Measurements from ENCODE around the gene TRAPPC2L. TPM values are rescaled to one million over a fixed set of nuclear protein-coding genes. Genes with fewer than 3 reads are reported as not detected.

The TRAPPC2L gene
- total RNA-seq, 5 donors from 2014 or later (not counting 1 experiment from before 2014, with no cell fraction given), result 45.6 to 61.1 (median 57.5) TPM

DNA sequence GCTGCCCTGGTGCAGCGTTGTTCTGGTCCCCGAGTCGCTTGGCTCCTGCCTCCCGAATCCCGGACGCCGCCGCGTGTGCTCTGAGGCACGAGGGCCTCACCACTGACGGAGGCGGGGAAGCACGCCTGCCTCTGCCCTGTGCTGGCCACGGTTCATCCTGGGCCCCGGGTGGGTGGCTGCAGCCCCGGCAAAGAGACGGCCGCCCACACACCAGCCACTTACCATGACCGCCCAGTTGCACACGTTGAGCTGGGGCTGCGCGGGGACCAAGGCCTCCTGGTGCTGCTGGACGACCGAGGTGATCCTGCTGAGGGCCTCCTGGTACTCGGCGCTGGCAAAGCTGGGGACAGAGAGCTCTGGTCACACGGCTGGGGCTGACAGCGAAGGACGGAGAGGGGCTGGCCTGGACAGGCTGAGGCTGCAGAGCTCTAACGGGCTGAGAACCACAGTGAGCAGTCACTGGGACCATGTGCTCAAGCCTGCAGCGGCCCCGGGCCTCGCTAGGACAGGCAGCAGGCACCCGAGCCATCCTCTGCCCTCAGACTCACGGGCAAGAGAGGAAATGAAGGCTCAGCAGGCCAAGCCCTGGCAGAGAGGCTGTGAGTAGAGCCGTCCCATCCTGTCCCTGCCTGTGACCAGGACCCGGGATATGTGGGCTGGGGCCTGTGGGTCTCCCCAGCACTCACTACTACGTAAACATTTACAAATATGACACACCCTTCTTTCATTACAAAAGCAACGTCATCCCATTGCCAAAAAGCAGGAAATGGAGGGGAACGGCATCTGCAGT is 38.9 kb upstream of the TRAPPC2L start:
- ATAC-seq (replicated peaks in 1 of 4) (no peak), DNase-seq (no peak)
- Mint-ChIP-seq H3K27me3 (no peaks in the 10 kb centered on the region), H3K36me3 (no peaks in the 10 kb centered on the region), H3K9me3 (no peaks in the 10 kb centered on the region), H3K4me1 (peaks cover 0 to 3% (median 0%) of the 10 kb centered on the region in 3 donors), H3K27ac (no peak overlapping the region), H3K4me3 (no peak overlapping the region)
- ChIA-PET POLR2A (no interaction called here), CTCF (interaction anchor here in 1 of 2 donors (0.7 kb wide), 1 partner anchor 81 kb away, joined by 3 read pairs; no protein-coding TSS in a partner anchor)
- Histone ChIP-seq H3K27me3 (replicated peaks in 1 of 2; ENCODE audit: control insufficient read depth in 2 of 2, extremely low read depth in 1 of 2, insufficient read depth in 2 of 2, low read length in 1 of 2) (no peaks in the 10 kb centered on the region), H3K4me1 (ENCODE audit: control insufficient read depth in 1 of 2, extremely low read depth in 1 of 2, insufficient read depth in 2 of 2, low read length in 2 of 2) (peaks cover 0 to 8% of the 10 kb centered on the region in 2 experiments), H3K9me3 (no peaks in the 10 kb centered on the region), H3K36me3 (ENCODE audit: control insufficient read depth in 2 of 2, extremely low read depth in 1 of 2, insufficient read depth in 1 of 2, low read length in 1 of 2) (peaks cover 12 to 15% of the 10 kb centered on the region in 2 donors), H3K27ac (ENCODE audit: low read length) (no peak overlapping the region), H3K4me3 (ENCODE audit: control insufficient read depth in 1 of 2, extremely low read depth in 1 of 2, low read length in 1 of 2) (no peak overlapping the region)
- 90% methylated on average over 31 of the region's 40 CpGs for WGBS (ENCODE audit: insufficient coverage)

DNA sequence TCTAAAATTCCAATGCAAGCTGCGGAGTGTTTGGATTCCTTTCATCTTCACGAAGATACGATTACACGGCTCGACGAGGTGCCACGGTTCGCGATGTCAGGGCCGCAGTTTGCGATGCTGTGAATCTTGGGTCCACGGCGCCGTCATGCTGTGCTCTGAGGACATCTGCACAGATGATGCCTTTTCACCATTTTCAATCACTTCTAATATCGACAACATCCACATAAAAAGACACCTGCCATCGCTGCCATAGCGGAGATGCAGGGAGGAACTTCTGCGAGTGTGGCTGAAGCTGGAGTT is 38.4 kb upstream of the TRAPPC2L start:
- Mint-ChIP-seq H3K9me3 (no peaks in the 10 kb centered on the region), H3K27ac (peak overlapping the region in 1 of 2 donors; percentile 16), H3K36me3 (no peaks in the 10 kb centered on the region), H3K27me3 (no peaks in the 10 kb centered on the region), H3K4me3 (no peak overlapping the region), H3K4me1 (peaks cover 0 to 3% (median 0%) of the 10 kb centered on the region in 3 donors)
- POLR2A ChIA-PET, result no interaction called here
- Histone ChIP-seq H3K4me1 (ENCODE audit: control insufficient read depth in 1 of 2, extremely low read depth in 1 of 2, insufficient read depth in 2 of 2, low read length in 2 of 2) (peaks cover 0 to 6% of the 10 kb centered on the region in 2 experiments), H3K36me3 (ENCODE audit: control insufficient read depth in 2 of 2, extremely low read depth in 1 of 2, insufficient read depth in 1 of 2, low read length in 1 of 2) (peaks cover 12 to 15% of the 10 kb centered on the region in 2 donors), H3K27me3 (replicated peaks in 1 of 2; ENCODE audit: control insufficient read depth in 2 of 2, extremely low read depth in 1 of 2, insufficient read depth in 2 of 2, low read length in 1 of 2) (no peaks in the 10 kb centered on the region), H3K9me3 (no peaks in the 10 kb centered on the region), H3K27ac (ENCODE audit: low read length) (no peak overlapping the region), H3K4me3 (ENCODE audit: control insufficient read depth in 1 of 2, extremely low read depth in 1 of 2, low read length in 1 of 2) (no peak overlapping the region)
- WGBS (ENCODE audit: insufficient coverage), result 94% methylated on average over 16 of the region's 18 CpGs
- DNase-seq (no peak), ATAC-seq (replicated peaks in 1 of 4) (no peak)
- CTCF ChIA-PET, result no interaction called here

DNA sequence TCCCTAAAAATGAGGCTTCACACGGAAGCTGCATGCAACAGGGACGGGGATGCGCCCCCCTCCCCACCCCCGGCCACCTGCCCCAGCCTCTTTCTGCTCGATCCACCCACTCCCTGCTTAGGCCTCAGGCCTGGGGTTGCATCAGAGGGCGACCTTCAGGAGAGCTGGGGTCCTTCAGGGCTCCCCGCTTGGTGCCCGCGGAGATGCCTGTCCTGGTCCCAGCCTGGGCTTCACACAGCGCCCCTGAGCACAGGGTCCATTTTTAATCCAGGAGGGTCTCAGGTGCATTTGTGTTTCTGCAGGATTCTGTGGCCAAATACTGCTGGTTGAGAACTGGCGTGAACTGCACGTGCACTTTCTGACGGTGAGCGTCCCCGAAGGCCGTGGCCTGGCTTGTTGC is 37.8 kb upstream of the TRAPPC2L start:
- WGBS (ENCODE audit: insufficient coverage), result 95% methylated on average over 6 of the region's 16 CpGs
- no peak overlapping the region for H3K4me3 ChIP-seq (ENCODE audit: control insufficient read depth in 1 of 2, extremely low read depth in 1 of 2, low read length in 1 of 2)
- ChIA-PET CTCF (no interaction called here), POLR2A (no interaction called here)
- peaks cover 0 to 6% of the 10 kb centered on the region in 2 experiments for H3K4me1 ChIP-seq (ENCODE audit: control insufficient read depth in 1 of 2, extremely low read depth in 1 of 2, insufficient read depth in 2 of 2, low read length in 2 of 2)
- no peaks in the 10 kb centered on the region for H3K27me3 ChIP-seq (replicated peaks in 1 of 2; ENCODE audit: control insufficient read depth in 2 of 2, extremely low read depth in 1 of 2, insufficient read depth in 2 of 2, low read length in 1 of 2)
- Mint-ChIP-seq H3K4me1 (no peaks in the 10 kb centered on the region), H3K27ac (no peak overlapping the region), H3K27me3 (no peaks in the 10 kb centered on the region), H3K9me3 (no peaks in the 10 kb centered on the region), H3K36me3 (no peaks in the 10 kb centered on the region), H3K4me3 (no peak overlapping the region)
- peaks cover 12 to 15% of the 10 kb centered on the region in 2 donors for H3K36me3 ChIP-seq (ENCODE audit: control insufficient read depth in 2 of 2, extremely low read depth in 1 of 2, insufficient read depth in 1 of 2, low read length in 1 of 2)
- H3K9me3 ChIP-seq, result no peaks in the 10 kb centered on the region
- no peak overlapping the region for H3K27ac ChIP-seq (ENCODE audit: low read length)
- DNase-seq (no peak), ATAC-seq (replicated peaks in 1 of 4) (no peak)

DNA sequence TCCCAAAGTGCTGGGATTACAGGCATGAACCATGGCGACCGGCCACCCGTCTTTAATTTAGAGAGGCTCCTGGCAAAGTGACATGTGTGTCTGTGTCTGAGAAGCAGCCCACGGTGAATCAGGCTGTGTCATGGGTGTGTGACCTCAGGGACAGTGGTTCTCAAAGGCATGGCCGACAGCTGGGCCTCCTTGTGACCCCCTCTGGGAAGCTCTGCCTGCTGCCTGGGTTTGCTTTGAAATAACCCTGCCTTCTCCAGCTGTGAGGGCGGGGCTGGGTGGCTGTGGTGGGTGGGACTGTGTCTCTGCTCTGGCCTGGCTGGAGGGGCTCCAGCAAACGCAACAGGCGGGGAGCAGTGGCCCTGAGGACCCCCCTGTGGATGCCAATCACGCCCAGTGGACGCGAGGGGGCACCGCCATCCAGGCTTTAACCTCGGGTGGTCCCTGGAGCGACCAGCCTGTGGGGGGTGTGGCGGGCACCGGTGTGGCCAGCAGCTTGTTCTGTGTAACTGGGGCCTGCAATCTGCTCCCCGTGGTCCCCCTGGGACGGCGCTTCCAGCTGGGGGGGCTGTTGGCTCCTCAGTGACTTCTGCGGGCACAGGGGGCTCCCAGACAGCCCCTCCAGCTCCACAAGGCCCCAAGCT is 36.4 kb upstream of the TRAPPC2L start:
- Histone ChIP-seq H3K4me3 (ENCODE audit: control insufficient read depth in 1 of 2, extremely low read depth in 1 of 2, low read length in 1 of 2) (no peak overlapping the region), H3K36me3 (ENCODE audit: control insufficient read depth in 2 of 2, extremely low read depth in 1 of 2, insufficient read depth in 1 of 2, low read length in 1 of 2) (peaks cover 12 to 15% of the 10 kb centered on the region in 2 donors), H3K9me3 (no peaks in the 10 kb centered on the region), H3K27me3 (replicated peaks in 1 of 2; ENCODE audit: control insufficient read depth in 2 of 2, extremely low read depth in 1 of 2, insufficient read depth in 2 of 2, low read length in 1 of 2) (no peaks in the 10 kb centered on the region), H3K4me1 (ENCODE audit: control insufficient read depth in 1 of 2, extremely low read depth in 1 of 2, insufficient read depth in 2 of 2, low read length in 2 of 2) (peaks cover 0 to 6% of the 10 kb centered on the region in 2 experiments), H3K27ac (ENCODE audit: low read length) (no peak overlapping the region)
- no peaks in the 10 kb centered on the region for H3K27me3 Mint-ChIP-seq
- no peak overlapping the region for H3K4me3 Mint-ChIP-seq
- H3K4me1 Mint-ChIP-seq, result no peaks in the 10 kb centered on the region
- no peak for ATAC-seq (replicated peaks in 1 of 4)
- H3K27ac Mint-ChIP-seq, result no peak overlapping the region
- H3K9me3 Mint-ChIP-seq, result no peaks in the 10 kb centered on the region
- ChIA-PET POLR2A (no interaction called here), CTCF (no interaction called here)
- no peaks in the 10 kb centered on the region for H3K36me3 Mint-ChIP-seq
- WGBS (ENCODE audit: insufficient coverage), result 87% methylated on average over 19 of the region's 20 CpGs
- no peak for DNase-seq

DNA sequence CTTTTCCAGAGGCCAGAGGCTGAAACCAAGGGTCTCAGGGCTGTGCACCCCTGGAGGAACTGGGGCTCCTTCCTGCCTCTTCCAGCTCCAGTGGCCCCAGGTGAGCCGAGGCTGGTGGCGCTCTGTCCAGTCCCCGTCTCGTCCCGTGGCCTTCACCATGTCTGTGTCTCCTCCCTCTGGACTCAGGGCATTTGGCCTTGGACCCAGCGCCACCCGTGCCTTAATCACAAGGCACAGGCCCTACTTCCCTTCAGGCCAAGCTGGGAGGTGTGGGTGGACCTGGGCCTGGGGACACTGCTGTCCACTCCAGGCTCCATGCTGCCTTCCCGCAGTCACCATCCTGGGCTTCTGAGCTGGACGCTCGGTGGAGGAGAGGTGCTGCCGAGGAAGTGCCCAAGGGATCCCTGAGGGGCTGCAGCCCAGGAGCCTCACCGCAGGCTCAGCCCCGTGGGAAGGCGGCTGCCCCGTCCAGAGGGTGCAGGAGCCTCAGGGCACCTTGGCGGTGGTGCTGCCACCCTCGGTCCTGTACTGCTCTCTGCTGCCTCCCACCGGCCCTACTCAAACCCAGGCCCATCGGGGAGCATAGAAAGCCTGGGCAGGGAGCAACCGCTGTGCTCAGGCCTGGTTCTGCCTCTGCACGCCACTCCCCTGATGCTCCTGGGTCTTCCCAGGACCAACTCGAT is 35.6 kb upstream of the TRAPPC2L start:
- CTCF ChIA-PET, result no interaction called here
- ATAC-seq (replicated peaks in 1 of 4) (no peak), DNase-seq (no peak)
- H3K36me3 Mint-ChIP-seq, result no peaks in the 10 kb centered on the region
- 96% methylated on average over 18 of the region's 22 CpGs for WGBS (ENCODE audit: insufficient coverage)
- H3K4me3 Mint-ChIP-seq, result no peak overlapping the region
- Histone ChIP-seq H3K4me3 (ENCODE audit: control insufficient read depth in 1 of 2, extremely low read depth in 1 of 2, low read length in 1 of 2) (no peak overlapping the region), H3K27ac (ENCODE audit: low read length) (no peak overlapping the region), H3K27me3 (replicated peaks in 1 of 2; ENCODE audit: control insufficient read depth in 2 of 2, extremely low read depth in 1 of 2, insufficient read depth in 2 of 2, low read length in 1 of 2) (no peaks in the 10 kb centered on the region), H3K4me1 (ENCODE audit: control insufficient read depth in 1 of 2, extremely low read depth in 1 of 2, insufficient read depth in 2 of 2, low read length in 2 of 2) (no peaks in the 10 kb centered on the region), H3K36me3 (ENCODE audit: control insufficient read depth in 2 of 2, extremely low read depth in 1 of 2, insufficient read depth in 1 of 2, low read length in 1 of 2) (peaks cover 12 to 17% of the 10 kb centered on the region in 2 donors), H3K9me3 (no peaks in the 10 kb centered on the region)
- POLR2A ChIA-PET, result no interaction called here
- no peaks in the 10 kb centered on the region for H3K27me3 Mint-ChIP-seq
- H3K27ac Mint-ChIP-seq, result no peak overlapping the region
- no peaks in the 10 kb centered on the region for H3K4me1 Mint-ChIP-seq
- H3K9me3 Mint-ChIP-seq, result no peaks in the 10 kb centered on the region

DNA sequence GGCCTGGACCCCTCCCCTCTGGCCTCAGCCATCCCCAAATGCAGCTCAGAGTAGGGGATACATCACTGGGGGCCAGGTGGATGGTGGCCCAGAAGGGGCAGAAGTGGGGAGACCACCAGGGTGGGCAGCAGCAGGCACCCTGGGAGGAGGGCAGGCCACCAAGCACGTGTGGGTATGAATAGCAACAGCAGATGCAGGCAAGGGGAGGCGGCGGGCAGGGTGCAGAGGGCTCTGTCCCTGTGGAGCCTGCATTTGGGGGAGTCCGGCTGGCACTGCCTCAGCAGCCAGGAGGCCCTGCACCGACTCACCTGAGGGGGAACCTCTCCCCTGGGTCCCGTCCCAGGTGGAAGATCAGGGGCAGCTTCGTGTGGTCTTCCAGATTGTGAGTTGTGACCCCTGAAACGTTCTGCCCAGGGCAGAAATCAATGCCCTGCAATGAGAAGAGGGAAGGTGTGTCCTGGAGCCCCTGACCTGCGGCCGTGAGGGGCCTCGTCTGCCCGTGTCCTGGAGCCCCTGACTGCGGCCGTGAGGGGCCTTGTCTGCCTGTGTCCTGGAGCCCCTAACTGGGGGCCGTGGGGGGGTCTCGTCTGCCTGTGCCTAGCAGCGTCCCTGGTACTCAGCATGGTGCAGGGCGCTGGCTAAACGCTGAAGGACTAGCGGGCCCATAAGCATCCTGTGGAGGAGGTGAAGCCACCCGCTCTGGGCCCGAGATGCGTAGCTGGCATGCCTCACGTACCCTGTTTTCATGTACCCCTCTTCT is 34.5 kb upstream of the TRAPPC2L start:
- H3K4me3 ChIP-seq (ENCODE audit: control insufficient read depth in 1 of 2, extremely low read depth in 1 of 2, low read length in 1 of 2), result no peak overlapping the region
- ChIA-PET CTCF (no interaction called here), POLR2A (no interaction called here)
- no peak overlapping the region for H3K27ac Mint-ChIP-seq
- no peaks in the 10 kb centered on the region for H3K4me1 Mint-ChIP-seq
- no peak for DNase-seq
- H3K27ac ChIP-seq (ENCODE audit: low read length), result no peak overlapping the region
- no peaks in the 10 kb centered on the region for H3K4me1 ChIP-seq (ENCODE audit: control insufficient read depth in 1 of 2, extremely low read depth in 1 of 2, insufficient read depth in 2 of 2, low read length in 2 of 2)
- ATAC-seq (replicated peaks in 1 of 4), result no peak
- H3K36me3 Mint-ChIP-seq, result no peaks in the 10 kb centered on the region
- no peaks in the 10 kb centered on the region for H3K27me3 ChIP-seq (replicated peaks in 1 of 2; ENCODE audit: control insufficient read depth in 2 of 2, extremely low read depth in 1 of 2, insufficient read depth in 2 of 2, low read length in 1 of 2)
- H3K9me3 ChIP-seq, result no peaks in the 10 kb centered on the region
- no peak overlapping the region for H3K4me3 Mint-ChIP-seq
- no peaks in the 10 kb centered on the region for H3K9me3 Mint-ChIP-seq
- peaks cover 12 to 17% of the 10 kb centered on the region in 2 donors for H3K36me3 ChIP-seq (ENCODE audit: control insufficient read depth in 2 of 2, extremely low read depth in 1 of 2, insufficient read depth in 1 of 2, low read length in 1 of 2)
- H3K27me3 Mint-ChIP-seq, result no peaks in the 10 kb centered on the region
- WGBS (ENCODE audit: insufficient coverage), result 93% methylated on average over 23 of the region's 24 CpGs

All from T-cell (primary cell).